Measurements from ENCODE around the gene GEMIN5. TPM values are rescaled to one million over a fixed set of nuclear protein-coding genes. Genes with fewer than 3 reads are reported as not detected.

The GEMIN5 gene
- total RNA-seq, 1 experiment from 2014 or later = 20.8 TPM

- H2AFZ ChIP-seq (ENCODE audit: low read length) = no peak overlapping the region
- no peaks in the 10 kb centered on the region for H4K20me1 ChIP-seq (ENCODE audit: insufficient read depth, low read depth, low read length)
- no peak overlapping the region for H3K27ac ChIP-seq (ENCODE audit: low read length)
- H3K9ac ChIP-seq (ENCODE audit: low read length) = no peak overlapping the region
- H3K9me2 ChIP-seq (replicated peaks; ENCODE audit: insufficient read depth, low read length) = no peaks in the 10 kb centered on the region
- H3K4me2 ChIP-seq (ENCODE audit: low read depth, low read length, poor library complexity, severe bottlenecking) = no peak overlapping the region
- no peaks in the 10 kb centered on the region for H3K27me3 ChIP-seq (ENCODE audit: low read length)
- peaks cover 12% of the 10 kb centered on the region; the same call in 1 of the 2 replicates for H3K36me3 ChIP-seq (ENCODE audit: insufficient read depth, low read length)
- no peak overlapping the region for H3K4me3 ChIP-seq (ENCODE audit: low read length)
- H3K79me2 ChIP-seq (ENCODE audit: low read length) = no peaks in the 10 kb centered on the region
- no peak for DNase-seq
- H3K9me3 ChIP-seq (ENCODE audit: low read length) = no peaks in the 10 kb centered on the region
- no peaks in the 10 kb centered on the region for H3K4me1 ChIP-seq (ENCODE audit: low read length)
Observed at GRCh38 chr5:154844809-154845208, 93.2 kb downstream of the GEMIN5 start.

GRCh38 chr5:154842689-154843530 is 95.1 kb downstream of the GEMIN5 start:
- Histone ChIP-seq H3K79me2 (ENCODE audit: low read length) (no peaks in the 10 kb centered on the region), H3K9me3 (ENCODE audit: low read length) (no peaks in the 10 kb centered on the region), H3K27ac (ENCODE audit: low read length) (no peak overlapping the region), H3K4me2 (ENCODE audit: low read depth, low read length, poor library complexity, severe bottlenecking) (no peak overlapping the region), H3K4me1 (ENCODE audit: low read length) (no peaks in the 10 kb centered on the region), H2AFZ (ENCODE audit: low read length) (no peak overlapping the region), H3K27me3 (ENCODE audit: low read length) (no peaks in the 10 kb centered on the region), H3K4me3 (ENCODE audit: low read length) (no peak overlapping the region), H4K20me1 (ENCODE audit: insufficient read depth, low read depth, low read length) (no peaks in the 10 kb centered on the region), H3K9ac (ENCODE audit: low read length) (no peak overlapping the region), H3K9me2 (replicated peaks; ENCODE audit: insufficient read depth, low read length) (no peaks in the 10 kb centered on the region), H3K36me3 (ENCODE audit: insufficient read depth, low read length) (peaks cover 12% of the 10 kb centered on the region; the same call in 1 of the 2 replicates)
- DNase-seq = no peak

DNA sequence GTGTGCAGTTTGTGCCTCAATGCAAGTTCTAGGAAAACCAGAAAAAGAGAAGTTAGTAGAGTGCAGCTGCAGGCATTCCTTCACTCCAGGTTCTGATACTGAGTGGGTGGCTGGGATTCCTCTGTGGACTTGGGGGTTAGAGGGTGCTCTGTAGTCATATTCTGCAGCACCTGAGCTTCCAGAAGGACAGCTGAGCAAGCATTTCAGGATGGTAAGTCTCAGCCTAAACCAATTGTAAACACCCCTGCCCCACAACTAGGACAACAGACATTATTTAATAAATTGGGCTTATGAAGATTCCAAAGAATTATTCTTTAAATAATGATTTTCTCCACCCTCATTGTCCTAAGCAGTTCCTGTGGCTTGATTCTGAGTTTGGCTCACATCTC is 96.7 kb downstream of the GEMIN5 start:
- Histone ChIP-seq H3K9me2 (replicated peaks; ENCODE audit: insufficient read depth, low read length) (no peaks in the 10 kb centered on the region), H3K36me3 (ENCODE audit: insufficient read depth, low read length) (peaks cover 16% of the 10 kb centered on the region; the same call in 1 of the 2 replicates), H3K4me3 (ENCODE audit: low read length) (no peak overlapping the region), H4K20me1 (ENCODE audit: insufficient read depth, low read depth, low read length) (no peaks in the 10 kb centered on the region), H3K9ac (ENCODE audit: low read length) (no peak overlapping the region), H3K9me3 (ENCODE audit: low read length) (no peaks in the 10 kb centered on the region), H3K4me2 (ENCODE audit: low read depth, low read length, poor library complexity, severe bottlenecking) (no peak overlapping the region), H2AFZ (ENCODE audit: low read length) (no peak overlapping the region), H3K79me2 (ENCODE audit: low read length) (no peaks in the 10 kb centered on the region), H3K4me1 (ENCODE audit: low read length) (no peaks in the 10 kb centered on the region), H3K27ac (ENCODE audit: low read length) (no peak overlapping the region), H3K27me3 (ENCODE audit: low read length) (no peaks in the 10 kb centered on the region)
- DNase-seq = no peak

DNA sequence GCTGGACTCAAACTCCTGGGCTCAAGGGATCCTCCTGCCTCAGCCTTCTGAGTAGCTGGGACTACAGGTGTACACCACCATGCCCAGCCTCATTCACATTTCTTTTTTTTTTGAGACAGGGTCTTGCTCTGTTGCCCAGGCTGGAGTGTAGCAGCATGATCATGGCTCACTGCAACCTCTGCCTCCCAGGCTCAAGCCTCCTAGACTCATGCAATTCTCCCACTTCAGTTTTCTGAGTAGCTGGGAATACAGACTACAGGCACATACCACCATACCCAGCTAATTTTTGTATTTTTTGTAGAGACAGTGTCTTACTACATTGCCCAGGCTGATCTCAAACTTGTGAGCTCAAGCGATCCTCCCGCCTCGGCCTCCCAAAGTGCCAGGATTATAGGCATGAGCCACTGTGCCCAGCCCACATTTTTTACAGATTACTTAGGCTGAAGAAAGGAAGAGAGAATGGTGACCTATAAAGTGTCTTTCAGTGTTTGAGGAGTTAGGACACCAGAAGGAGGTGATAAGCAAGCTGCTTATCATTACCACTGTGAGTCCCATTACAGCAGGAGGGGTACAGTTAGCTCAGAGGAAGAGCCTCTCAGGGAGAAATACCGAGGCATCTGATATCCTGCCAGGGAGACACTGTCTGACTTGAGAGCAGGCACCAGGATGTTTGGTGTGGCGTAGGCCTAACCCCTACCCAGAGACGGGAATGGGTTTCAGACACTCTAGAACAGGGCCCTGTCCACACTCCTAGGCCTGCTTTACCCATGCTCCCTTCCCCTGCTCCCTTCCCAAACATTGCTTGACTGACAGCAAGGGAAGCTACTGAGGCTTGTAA is 97.4 kb downstream of the GEMIN5 start:
- H3K27me3 ChIP-seq (ENCODE audit: low read length) = no peaks in the 10 kb centered on the region
- no peak overlapping the region for H3K27ac ChIP-seq (ENCODE audit: low read length)
- H3K9me3 ChIP-seq (ENCODE audit: low read length) = no peaks in the 10 kb centered on the region
- no peak overlapping the region for H3K9ac ChIP-seq (ENCODE audit: low read length)
- no peaks in the 10 kb centered on the region for H4K20me1 ChIP-seq (ENCODE audit: insufficient read depth, low read depth, low read length)
- H3K4me2 ChIP-seq (ENCODE audit: low read depth, low read length, poor library complexity, severe bottlenecking) = no peak overlapping the region
- no peaks in the 10 kb centered on the region for H3K9me2 ChIP-seq (replicated peaks; ENCODE audit: insufficient read depth, low read length)
- H3K36me3 ChIP-seq (ENCODE audit: insufficient read depth, low read length) = peaks cover 16% of the 10 kb centered on the region; the same call in 1 of the 2 replicates
- H3K79me2 ChIP-seq (ENCODE audit: low read length) = no peaks in the 10 kb centered on the region
- H2AFZ ChIP-seq (ENCODE audit: low read length) = no peak overlapping the region
- no peaks in the 10 kb centered on the region for H3K4me1 ChIP-seq (ENCODE audit: low read length)
- H3K4me3 ChIP-seq (ENCODE audit: low read length) = no peak overlapping the region
- DNase-seq = no peak

Other genes with a start within 250 kb of the GEMIN5 start
- 105 and 140 TPM in 2 replicates for gene LARP1, start 182.8 kb downstream of the GEMIN5 start, total RNA-seq (2014; rRNA removed; shearing (Covaris generic); ENCODE audit: low replicate concordance)
- not detected in 2 replicates for gene FAXDC2, start 87.6 kb downstream of the GEMIN5 start, total RNA-seq (2014; rRNA removed; shearing (Covaris generic); ENCODE audit: low replicate concordance)
- 64.3 and 74.8 TPM in 2 replicates for gene CNOT8, start 79.6 kb downstream of the GEMIN5 start, total RNA-seq (2014; rRNA removed; shearing (Covaris generic); ENCODE audit: low replicate concordance)
- gene MRPL22, start 2.9 kb upstream of the GEMIN5 start, total RNA-seq (2014; rRNA removed; shearing (Covaris generic); ENCODE audit: low replicate concordance) = 21.3 and 35.0 TPM in 2 replicates
- gene KIF4B, start 75.5 kb upstream of the GEMIN5 start, total RNA-seq (2014; rRNA removed; shearing (Covaris generic); ENCODE audit: low replicate concordance) = 0.04 and 0.30 TPM in 2 replicates